Neural progenitor cell (in vitro differentiated cells): Measurements from ENCODE around the gene ANKHD1.

Experiments used
- EZH2 ChIP-seq: fragments of 200-600 bp; sonication (generic); IDR thresholded peaks from 2 replicates; pipeline ENCODE4 v1.6.1; 2017; ENCODE audit warnings: antibody characterized with exemption, mild to moderate bottlenecking, moderate library complexity
- EZH2phosphoT487 ChIP-seq: fragments of 200-600 bp; sonication (generic); IDR thresholded peaks from 2 replicates; pipeline ENCODE4 v1.6.1; 2017; ENCODE audit warnings: antibody characterized with exemption
- TF ChIP-seq, protein P1 (sequence below): fragments of 200-600 bp; sonication (generic); IDR thresholded peaks from 2 replicates; pipeline ENCODE4 v1.5.1; 2017; ENCODE audit warnings: antibody characterized with exemption, mild to moderate bottlenecking

DNA sequence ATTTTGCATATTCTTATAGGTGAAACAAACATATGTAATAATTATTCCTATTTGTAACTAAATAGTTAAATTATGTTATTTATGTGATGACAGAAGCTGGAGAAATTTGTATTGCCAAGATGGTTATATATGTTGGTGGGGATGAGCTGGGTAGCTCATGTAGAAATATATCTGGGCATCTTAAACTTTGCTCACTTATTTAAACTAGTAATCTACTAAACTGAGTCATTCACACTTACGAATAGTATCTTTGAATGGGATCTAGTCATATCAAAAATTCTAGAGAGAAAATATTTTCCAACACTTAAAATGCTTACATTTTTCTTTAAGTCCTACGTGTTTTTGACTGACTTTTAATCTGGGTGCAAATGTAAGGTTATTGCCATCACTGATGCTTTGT lies 101.2 kb downstream of the ANKHD1 start:
- no peak for TF ChIP-seq EZH2phosphoT487
- TF ChIP-seq EZH2, result no peak
- TF ChIP-seq, protein P1, sequence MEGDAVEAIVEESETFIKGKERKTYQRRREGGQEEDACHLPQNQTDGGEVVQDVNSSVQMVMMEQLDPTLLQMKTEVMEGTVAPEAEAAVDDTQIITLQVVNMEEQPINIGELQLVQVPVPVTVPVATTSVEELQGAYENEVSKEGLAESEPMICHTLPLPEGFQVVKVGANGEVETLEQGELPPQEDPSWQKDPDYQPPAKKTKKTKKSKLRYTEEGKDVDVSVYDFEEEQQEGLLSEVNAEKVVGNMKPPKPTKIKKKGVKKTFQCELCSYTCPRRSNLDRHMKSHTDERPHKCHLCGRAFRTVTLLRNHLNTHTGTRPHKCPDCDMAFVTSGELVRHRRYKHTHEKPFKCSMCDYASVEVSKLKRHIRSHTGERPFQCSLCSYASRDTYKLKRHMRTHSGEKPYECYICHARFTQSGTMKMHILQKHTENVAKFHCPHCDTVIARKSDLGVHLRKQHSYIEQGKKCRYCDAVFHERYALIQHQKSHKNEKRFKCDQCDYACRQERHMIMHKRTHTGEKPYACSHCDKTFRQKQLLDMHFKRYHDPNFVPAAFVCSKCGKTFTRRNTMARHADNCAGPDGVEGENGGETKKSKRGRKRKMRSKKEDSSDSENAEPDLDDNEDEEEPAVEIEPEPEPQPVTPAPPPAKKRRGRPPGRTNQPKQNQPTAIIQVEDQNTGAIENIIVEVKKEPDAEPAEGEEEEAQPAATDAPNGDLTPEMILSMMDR, result no peak
